Measurements from ENCODE around the gene MYO1D.
A peak's percentile ranks its signal among the peaks of the same experiment; 100 is the strongest.

MYO1D gene

GRCh38 chr17:32622540-32622939 is 254.4 kb downstream of the MYO1D start:
- no peak for DNase-seq (ENCODE audit: low read depth)

GRCh38 chr17:32621612-32622312 is 255.2 kb downstream of the MYO1D start:
- DNase-seq (ENCODE audit: low read depth): no peak

- no peak for DNase-seq (ENCODE audit: low read depth)
Measured at GRCh38 chr17:32615326-32615725, 261.6 kb downstream of the MYO1D start.

- DNase-seq (ENCODE audit: low read depth): no peak
Measured at GRCh38 chr17:32610943-32611342, 266.0 kb downstream of the MYO1D start.

GRCh38 chr17:32609884-32610650 is 266.9 kb downstream of the MYO1D start:
- no peak for DNase-seq (ENCODE audit: low read depth)

GRCh38 chr17:32609085-32609484 is 267.8 kb downstream of the MYO1D start:
- DNase-seq (ENCODE audit: low read depth): peak; percentile 46

- DNase-seq (ENCODE audit: low read depth): no peak
Measured at GRCh38 chr17:32608267-32608666, 268.7 kb downstream of the MYO1D start.

- DNase-seq (ENCODE audit: low read depth): no peak
Measured at GRCh38 chr17:32604966-32605365, 272.0 kb downstream of the MYO1D start.

GRCh38 chr17:32602396-32602795 is 274.5 kb downstream of the MYO1D start:
- no peak for DNase-seq (ENCODE audit: low read depth)

- no peak for DNase-seq (ENCODE audit: low read depth)
Measured at GRCh38 chr17:32601866-32602265, 275.1 kb downstream of the MYO1D start.

- DNase-seq (ENCODE audit: low read depth): no peak
Measured at GRCh38 chr17:32596628-32597027, 280.3 kb downstream of the MYO1D start.

- no peak for DNase-seq (ENCODE audit: low read depth)
Measured at GRCh38 chr17:32596206-32596605, 280.7 kb downstream of the MYO1D start.

GRCh38 chr17:32593003-32593402 is 283.9 kb downstream of the MYO1D start:
- no peak for DNase-seq (ENCODE audit: low read depth)

GRCh38 chr17:32591405-32591804 is 285.5 kb downstream of the MYO1D start:
- no peak for DNase-seq (ENCODE audit: low read depth)

GRCh38 chr17:32590974-32591373 is 285.9 kb downstream of the MYO1D start:
- no peak for DNase-seq (ENCODE audit: low read depth)

- no peak for DNase-seq (ENCODE audit: low read depth)
Measured at GRCh38 chr17:32588982-32589381, 287.9 kb downstream of the MYO1D start.

- DNase-seq (ENCODE audit: low read depth): no peak
Measured at GRCh38 chr17:32588135-32588534, 288.8 kb downstream of the MYO1D start.

GRCh38 chr17:32586666-32587065 is 290.3 kb downstream of the MYO1D start:
- no peak for DNase-seq (ENCODE audit: low read depth)

- no peak for DNase-seq (ENCODE audit: low read depth)
Measured at GRCh38 chr17:32584792-32585191, 292.1 kb downstream of the MYO1D start.

- no peak for DNase-seq (ENCODE audit: low read depth)
Measured at GRCh38 chr17:32583053-32583452, 293.9 kb downstream of the MYO1D start.

- DNase-seq (ENCODE audit: low read depth): no peak
Measured at GRCh38 chr17:32575852-32576251, 301.1 kb downstream of the MYO1D start.

GRCh38 chr17:32570081-32570396 is 306.9 kb downstream of the MYO1D start:
- DNase-seq (ENCODE audit: low read depth): no peak

- DNase-seq (ENCODE audit: low read depth): no peak
Measured at GRCh38 chr17:32569171-32570080, 307.5 kb downstream of the MYO1D start.
